ENCODE results near the gene DLG2.

DNA sequence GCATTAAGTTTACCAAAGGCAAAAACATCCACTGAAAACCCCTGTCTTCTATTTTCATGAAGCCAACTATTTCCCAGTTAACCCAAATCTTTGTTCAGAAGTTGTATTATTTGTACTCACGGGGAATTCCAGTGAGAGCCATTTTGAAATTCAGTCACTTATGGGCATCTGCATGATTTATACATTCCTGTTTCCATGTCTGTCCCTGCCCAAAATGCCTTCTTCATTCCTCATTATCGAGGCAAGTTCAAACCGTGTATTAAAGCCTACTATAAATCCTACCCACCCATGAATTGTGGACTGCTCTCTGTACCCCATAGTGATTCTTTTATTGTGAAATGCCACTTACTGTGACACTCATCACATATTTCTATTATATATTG lies 772.7 kb downstream of the DLG2 start:
- TF ChIP-seq, protein P1, sequence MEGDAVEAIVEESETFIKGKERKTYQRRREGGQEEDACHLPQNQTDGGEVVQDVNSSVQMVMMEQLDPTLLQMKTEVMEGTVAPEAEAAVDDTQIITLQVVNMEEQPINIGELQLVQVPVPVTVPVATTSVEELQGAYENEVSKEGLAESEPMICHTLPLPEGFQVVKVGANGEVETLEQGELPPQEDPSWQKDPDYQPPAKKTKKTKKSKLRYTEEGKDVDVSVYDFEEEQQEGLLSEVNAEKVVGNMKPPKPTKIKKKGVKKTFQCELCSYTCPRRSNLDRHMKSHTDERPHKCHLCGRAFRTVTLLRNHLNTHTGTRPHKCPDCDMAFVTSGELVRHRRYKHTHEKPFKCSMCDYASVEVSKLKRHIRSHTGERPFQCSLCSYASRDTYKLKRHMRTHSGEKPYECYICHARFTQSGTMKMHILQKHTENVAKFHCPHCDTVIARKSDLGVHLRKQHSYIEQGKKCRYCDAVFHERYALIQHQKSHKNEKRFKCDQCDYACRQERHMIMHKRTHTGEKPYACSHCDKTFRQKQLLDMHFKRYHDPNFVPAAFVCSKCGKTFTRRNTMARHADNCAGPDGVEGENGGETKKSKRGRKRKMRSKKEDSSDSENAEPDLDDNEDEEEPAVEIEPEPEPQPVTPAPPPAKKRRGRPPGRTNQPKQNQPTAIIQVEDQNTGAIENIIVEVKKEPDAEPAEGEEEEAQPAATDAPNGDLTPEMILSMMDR (IDR thresholded peaks at IDR 0.05) = no peak
- no peak for TF ChIP-seq EP300 (IDR thresholded peaks at IDR 0.05)

All from tibial nerve (tissue), 4 donors.